GM12872 (cell line): ENCODE data around the gene OR8G5.

ENCODE experiments used
- CTCF ChIP-seq: IDR thresholded peaks from 3 replicates; pipeline ENCODE4 v1.5.1; 2011; ENCODE audit warnings: low read depth, mild to moderate bottlenecking, low read length, moderate library complexity; ENCODE audit not compliant: insufficient read depth

The OR8G5 gene

GRCh38 chr11:124222407-124222806 lies 33.8 kb upstream of the OR8G5 start:
- TF ChIP-seq CTCF = no peak

DNA sequence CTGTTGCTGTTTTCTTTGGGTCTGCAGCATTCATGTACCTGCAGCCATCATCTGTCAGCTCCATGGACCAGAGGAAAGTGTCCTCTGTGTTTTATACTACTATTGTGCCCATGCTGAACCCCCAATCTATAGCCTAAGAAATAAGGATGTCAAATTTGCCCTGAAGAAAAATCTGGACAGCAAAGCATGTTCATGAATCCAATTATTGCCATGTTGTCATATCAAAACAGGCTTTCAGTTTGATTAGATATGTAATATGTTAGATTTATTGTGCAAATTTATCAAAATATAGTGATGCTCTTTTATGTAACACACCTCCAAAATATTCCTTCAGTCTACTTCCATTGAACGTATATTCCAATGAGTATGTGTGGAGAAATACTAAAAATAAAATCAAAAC lies 30.7 kb upstream of the OR8G5 start:
- no peak for TF ChIP-seq CTCF

DNA sequence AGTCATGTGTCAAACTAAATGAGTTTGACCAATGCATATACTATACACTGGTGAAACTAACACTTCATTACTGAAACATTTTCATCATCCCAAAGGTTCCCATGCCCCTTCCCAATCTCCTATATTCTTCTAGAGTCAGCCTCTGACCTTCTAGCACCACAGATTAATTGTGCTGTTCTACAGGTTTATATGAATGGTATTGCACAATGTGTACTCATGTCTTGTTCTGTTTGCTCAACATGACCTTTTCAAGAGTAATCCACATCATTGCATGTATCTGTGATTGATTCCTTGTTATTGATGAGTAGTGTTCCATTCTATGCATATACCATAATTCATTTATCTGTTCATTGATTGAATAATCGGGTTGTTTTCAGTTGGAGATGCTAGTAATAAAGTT lies 22.8 kb upstream of the OR8G5 start:
- no peak for TF ChIP-seq CTCF

- TF ChIP-seq CTCF = no peak
These were observed 17.7 kb upstream of the OR8G5 start for GRCh38 chr11:124238512-124238911.

DNA sequence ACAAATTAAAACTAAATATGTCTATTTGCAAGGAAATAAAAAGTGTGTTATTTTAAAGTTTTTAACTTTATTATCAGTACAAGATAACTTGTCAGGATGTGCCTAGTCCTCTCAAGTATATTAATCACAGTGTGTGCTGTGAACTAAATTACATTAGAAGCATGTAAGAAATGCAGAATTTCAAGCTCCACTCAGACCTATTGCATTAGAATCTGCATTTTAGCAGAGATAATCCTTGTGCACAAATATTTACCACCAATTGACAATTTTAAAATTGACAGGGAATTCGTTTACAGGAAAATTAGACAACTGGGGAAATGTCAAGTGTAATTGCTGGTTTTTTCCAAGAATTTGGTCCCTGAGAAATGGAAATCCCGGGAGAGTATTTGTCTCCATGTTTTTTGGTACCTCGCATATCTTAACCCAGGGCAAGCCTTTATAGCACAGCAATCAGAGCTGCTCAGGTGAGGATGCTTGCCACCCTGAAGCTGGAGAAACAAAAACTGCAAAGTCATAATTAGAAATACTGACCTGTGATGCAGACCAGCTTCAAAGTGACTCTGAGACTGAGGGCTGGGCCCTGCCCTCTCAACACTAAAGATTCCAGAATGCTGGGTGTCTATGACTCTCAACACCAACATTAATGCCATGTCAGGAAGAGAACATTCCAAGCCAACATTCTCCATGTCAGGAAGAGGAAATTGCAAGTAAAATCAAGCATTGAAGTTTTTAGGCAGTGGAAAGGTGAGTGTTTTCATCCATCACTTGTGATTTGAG lies 15.4 kb upstream of the OR8G5 start, which contains the start of gene OR8G1:
Gene OR8G1 (plus strand): TSS at position 475 of the 777 bp plus-strand sequence. CDS start 8,581 bp downstream, outside the sequence.
- TF ChIP-seq CTCF = no peak

GRCh38 chr11:124274000-124274399 lies 17.8 kb downstream of the OR8G5 start:
- no peak for TF ChIP-seq CTCF

GRCh38 chr11:124276081-124276480 lies 19.9 kb downstream of the OR8G5 start:
- TF ChIP-seq CTCF = no peak
